Loucy (cell line): Measurements from ENCODE around the gene CDH22.

Experiments
- H2AFZ ChIP-seq: fragments of 200-600 bp; sonication (generic); 2 replicates; pipeline ENCODE4 v1.6.0; 2016; ENCODE audit warnings: antibody characterized with exemption, mild to moderate bottlenecking, low read length, moderate library complexity
- H3F3A ChIP-seq: fragments of 200-600 bp; 2 replicates; pipeline ENCODE4 v1.6.0; 2016; ENCODE audit warnings: antibody characterized with exemption, low read depth, mild to moderate bottlenecking
- H3K27me3 ChIP-seq: fragments of 200-600 bp; sonication (generic); 2 replicates; pipeline ENCODE4 v1.6.1; 2014; ENCODE audit warnings: low read length, mild to moderate bottlenecking; ENCODE audit not compliant: insufficient read depth, poor library complexity, severe bottlenecking
- H3K36me3 ChIP-seq: fragments of 200-600 bp; sonication (generic); 2 replicates; pipeline ENCODE4 v1.6.1; 2016; ENCODE audit warnings: low read length; ENCODE audit not compliant: insufficient read depth
- H3K4me1 ChIP-seq: fragments of 200-600 bp; sonication (generic); 2 replicates; pipeline ENCODE4 v1.5.1; 2014; ENCODE audit warnings: low read length, mild to moderate bottlenecking; ENCODE audit not compliant: insufficient read depth, poor library complexity, severe bottlenecking
- H3K4me2 ChIP-seq: fragments of 200-600 bp; sonication (generic); 2 replicates; pipeline ENCODE4 v1.6.0; 2014; ENCODE audit warnings: antibody characterized with exemption, low read length, low read depth, mild to moderate bottlenecking; ENCODE audit not compliant: poor library complexity, severe bottlenecking
- H3K4me3 ChIP-seq: fragments of 200-600 bp; sonication (generic); 2 replicates; pipeline ENCODE4 v1.5.1; 2014; ENCODE audit warnings: low read length, mild to moderate bottlenecking, mixed read lengths; ENCODE audit not compliant: poor library complexity, severe bottlenecking
- H3K79me2 ChIP-seq: fragments of 200-600 bp; sonication (generic); 2 replicates; pipeline ENCODE4 v1.6.1; 2014; ENCODE audit warnings: low read length; ENCODE audit not compliant: insufficient read depth
- H3K9ac ChIP-seq: fragments of 200-600 bp; sonication (generic); 2 replicates; pipeline ENCODE4 v1.6.0; 2014; ENCODE audit warnings: mild to moderate bottlenecking, low read depth, low read length, moderate library complexity; ENCODE audit not compliant: poor library complexity, severe bottlenecking
- H3K9me2 ChIP-seq: fragments of 200-600 bp; sonication (generic); replicated peaks from 2 replicates; pipeline ENCODE4 v1.6.1; 2016; ENCODE audit warnings: low read depth, low read length, mixed read lengths
- H3K9me3 ChIP-seq: fragments of 200-600 bp; sonication (generic); 2 replicates; pipeline ENCODE4 v1.6.1; 2014; ENCODE audit warnings: mild to moderate bottlenecking, antibody characterized with exemption, low read length, low read depth; ENCODE audit not compliant: insufficient read depth
- H4K20me1 ChIP-seq: fragments of 200-600 bp; sonication (generic); 2 replicates; pipeline ENCODE4 v1.6.0; 2014; ENCODE audit warnings: antibody characterized with exemption, low read length, mild to moderate bottlenecking; ENCODE audit not compliant: insufficient read depth, poor library complexity, severe bottlenecking
- CTCF ChIP-seq: fragments of 200-600 bp; sonication (generic); conservative IDR thresholded peaks from 2 replicates; pipeline ENCODE4 v1.5.1; 2014; ENCODE audit warnings: mild to moderate bottlenecking, antibody characterized with exemption, low read length
- EZH2phosphoT487 ChIP-seq: fragments of 200-600 bp; IDR thresholded peaks from 2 replicates; pipeline ENCODE4 v1.6.1; 2018; ENCODE audit warnings: antibody characterized with exemption, mild to moderate bottlenecking, moderate library complexity, borderline replicate concordance

Gene CDH22

GRCh38 chr20:46317685-46318177, 9.4 kb upstream of the CDH22 start:
- Histone ChIP-seq H3K4me3 (no peak overlapping the region), H3K4me2 (no peak overlapping the region), H3K27me3 (no peaks in the 10 kb centered on the region)

GRCh38 chr20:46316984-46317684, 8.8 kb upstream of the CDH22 start:
- Histone ChIP-seq H2AFZ (no peak overlapping the region), H3K9me2 (no peaks in the 10 kb centered on the region), H3K9ac (no peak overlapping the region), H3F3A (no peaks in the 10 kb centered on the region), H4K20me1 (no peaks in the 10 kb centered on the region), H3K9me3 (no peaks in the 10 kb centered on the region), H3K4me2 (no peak overlapping the region), H3K27me3 (no peaks in the 10 kb centered on the region), H3K4me1 (no peaks in the 10 kb centered on the region), H3K4me3 (no peak overlapping the region), H3K36me3 (no peaks in the 10 kb centered on the region), H3K79me2 (no peaks in the 10 kb centered on the region)
- no peak for TF ChIP-seq EZH2phosphoT487
- TF ChIP-seq CTCF = no peak

More at GRCh38 chr20:46317685-46318177, 9.4 kb upstream of the CDH22 start:
- H2AFZ ChIP-seq = no peak overlapping the region
- H3K9me3 ChIP-seq = no peaks in the 10 kb centered on the region
- no peaks in the 10 kb centered on the region for H3K79me2 ChIP-seq
- no peaks in the 10 kb centered on the region for H3K4me1 ChIP-seq
- TF ChIP-seq CTCF (no peak), EZH2phosphoT487 (no peak)
- H3K9ac ChIP-seq = no peak overlapping the region
- no peaks in the 10 kb centered on the region for H4K20me1 ChIP-seq
- H3K9me2 ChIP-seq = no peaks in the 10 kb centered on the region
- H3K36me3 ChIP-seq = no peaks in the 10 kb centered on the region
- no peaks in the 10 kb centered on the region for H3F3A ChIP-seq

- no peaks in the 10 kb centered on the region for H3K36me3 ChIP-seq
- TF ChIP-seq CTCF (no peak), EZH2phosphoT487 (no peak)
- H3K27me3 ChIP-seq = no peaks in the 10 kb centered on the region
- H3K4me1 ChIP-seq = no peaks in the 10 kb centered on the region
- no peak overlapping the region for H3K4me3 ChIP-seq
- no peak overlapping the region for H3K9ac ChIP-seq
- no peaks in the 10 kb centered on the region for H3K79me2 ChIP-seq
- H2AFZ ChIP-seq = no peak overlapping the region
- H4K20me1 ChIP-seq = no peaks in the 10 kb centered on the region
- no peaks in the 10 kb centered on the region for H3K9me2 ChIP-seq
- H3K4me2 ChIP-seq = no peak overlapping the region
- no peaks in the 10 kb centered on the region for H3K9me3 ChIP-seq
- H3F3A ChIP-seq = no peaks in the 10 kb centered on the region
These were observed 7.0 kb upstream of the CDH22 start for GRCh38 chr20:46315311-46315710.
